Measurements from ENCODE around the gene CARHSP1. TPM values are rescaled to one million over a fixed set of nuclear protein-coding genes. Genes with fewer than 3 reads are reported as not detected.

The CARHSP1 gene
- polyA plus RNA-seq, 2 of the 4 experiments (the other 2 are of a cell fraction): 53.9 to 172 TPM

GRCh38 chr16:8850279-8850885 lies 18.4 kb downstream of the CARHSP1 start (continued):
- TF ChIP-seq, protein P1, sequence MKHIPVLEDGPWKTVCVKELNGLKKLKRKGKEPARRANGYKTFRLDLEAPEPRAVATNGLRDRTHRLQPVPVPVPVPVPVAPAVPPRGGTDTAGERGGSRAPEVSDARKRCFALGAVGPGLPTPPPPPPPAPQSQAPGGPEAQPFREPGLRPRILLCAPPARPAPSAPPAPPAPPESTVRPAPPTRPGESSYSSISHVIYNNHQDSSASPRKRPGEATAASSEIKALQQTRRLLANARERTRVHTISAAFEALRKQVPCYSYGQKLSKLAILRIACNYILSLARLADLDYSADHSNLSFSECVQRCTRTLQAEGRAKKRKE (CRISPR knock-in tag; IDR thresholded peaks at IDR 0.05; ENCODE audit: low read depth): no peak
- TF ChIP-seq CEBPB (IDR thresholded peaks at IDR 0.05) (no peak), JUN (IDR thresholded peaks at IDR 0.05) (no peak)

- H3K27ac ChIP-seq: peak overlapping the region in 1 of 2 experiments; percentile 75; a peak in 3 of 6 replicates
- H3K4me2 ChIP-seq: peak overlapping the region; percentile 40
- peaks cover 23% of the 10 kb centered on the region for H3K4me1 ChIP-seq
- CTCF ChIA-PET: interaction anchor here (1.2 to 3.1 kb wide), 4 partner anchors 12 to 283 kb away, joined by 3 to 10 read pairs (median 7); no protein-coding TSS in a partner anchor
- H3K9me3 ChIP-seq: no peaks in the 10 kb centered on the region
- POLR2A ChIA-PET: interaction anchor here (1.0 to 1.4 kb wide), 3 partner anchors 14 to 20 kb away, joined by 3 read pairs; partner anchors contain the start of gene CARHSP1
- DNase-seq (ENCODE audit: low read depth in 1 of 2, low spot score in 1 of 2) (no peak), FAIRE-seq (no peak), ATAC-seq (peak; percentile 3 to 4; a peak in 3 of 6 replicates)
- TF ChIP-seq FOSL2 (IDR thresholded peaks at IDR 0.05) (no peak), FOSL2 (CRISPR knock-in tag; IDR thresholded peaks at IDR 0.05) (no peak), SREBF2 (IDR thresholded peaks at IDR 0.05) (no peak), JUNB (IDR thresholded peaks at IDR 0.05) (no peak), ESRRA (IDR thresholded peaks at IDR 0.05; ENCODE audit: borderline replicate concordance, low read length) (no peak), PHF8 (IDR thresholded peaks at IDR 0.05; ENCODE audit: borderline replicate concordance, low read depth) (no peak)
- 88% methylated on average over 19 of the region's 19 CpGs for WGBS (ENCODE audit: missing lambda C conversion rate)
- H3K4me3 ChIP-seq: no peak overlapping the region
Observed at GRCh38 chr16:8849411-8850011, 19.3 kb downstream of the CARHSP1 start.

- H3K4me2 ChIP-seq: peak overlapping the region; percentile 40
Observed at GRCh38 chr16:8848939-8849391, 19.8 kb downstream of the CARHSP1 start.

More at GRCh38 chr16:8848939-8849391, 19.8 kb downstream of the CARHSP1 start:
- no peak for TF ChIP-seq FOSL2 (IDR thresholded peaks at IDR 0.05)
- TF ChIP-seq FOSL2 (CRISPR knock-in tag; IDR thresholded peaks at IDR 0.05): no peak; the same call in 1 of the 2 replicates
- no peak for TF ChIP-seq CHD4 (IDR thresholded peaks at IDR 0.05; ENCODE audit: borderline replicate concordance)
- no peak for TF ChIP-seq RNF2 (IDR thresholded peaks at IDR 0.05; ENCODE audit: borderline replicate concordance, low read depth)
- TF ChIP-seq BHLHE40 (IDR thresholded peaks at IDR 0.05; ENCODE audit: low read depth, low read length): no peak
- no peak for TF ChIP-seq TFCP2L1 (CRISPR knock-in tag; IDR thresholded peaks at IDR 0.05)
- TF ChIP-seq CBX8 (IDR thresholded peaks at IDR 0.05): no peak
- no peak for TF ChIP-seq FOXS1 (CRISPR knock-in tag; IDR thresholded peaks at IDR 0.05)
- no peak for TF ChIP-seq CHD2 (IDR thresholded peaks at IDR 0.05; ENCODE audit: low read length, partially characterized antibody)
- TF ChIP-seq MAX (IDR thresholded peaks at IDR 0.05): no peak
- TF ChIP-seq EHMT2 (IDR thresholded peaks at IDR 0.05; ENCODE audit: low read depth): no peak
- TF ChIP-seq POLR2A (IDR thresholded peaks at IDR 0.05; ENCODE audit: low read length): no peak
- TF ChIP-seq, protein P2, sequence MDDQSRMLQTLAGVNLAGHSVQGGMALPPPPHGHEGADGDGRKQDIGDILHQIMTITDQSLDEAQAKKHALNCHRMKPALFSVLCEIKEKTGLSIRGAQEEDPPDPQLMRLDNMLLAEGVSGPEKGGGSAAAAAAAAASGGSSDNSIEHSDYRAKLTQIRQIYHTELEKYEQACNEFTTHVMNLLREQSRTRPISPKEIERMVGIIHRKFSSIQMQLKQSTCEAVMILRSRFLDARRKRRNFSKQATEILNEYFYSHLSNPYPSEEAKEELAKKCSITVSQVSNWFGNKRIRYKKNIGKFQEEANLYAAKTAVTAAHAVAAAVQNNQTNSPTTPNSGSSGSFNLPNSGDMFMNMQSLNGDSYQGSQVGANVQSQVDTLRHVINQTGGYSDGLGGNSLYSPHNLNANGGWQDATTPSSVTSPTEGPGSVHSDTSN (IDR thresholded peaks at IDR 0.05): no peak
- TF ChIP-seq CEBPB (IDR thresholded peaks at IDR 0.05): no peak
- TF ChIP-seq, protein P3, sequence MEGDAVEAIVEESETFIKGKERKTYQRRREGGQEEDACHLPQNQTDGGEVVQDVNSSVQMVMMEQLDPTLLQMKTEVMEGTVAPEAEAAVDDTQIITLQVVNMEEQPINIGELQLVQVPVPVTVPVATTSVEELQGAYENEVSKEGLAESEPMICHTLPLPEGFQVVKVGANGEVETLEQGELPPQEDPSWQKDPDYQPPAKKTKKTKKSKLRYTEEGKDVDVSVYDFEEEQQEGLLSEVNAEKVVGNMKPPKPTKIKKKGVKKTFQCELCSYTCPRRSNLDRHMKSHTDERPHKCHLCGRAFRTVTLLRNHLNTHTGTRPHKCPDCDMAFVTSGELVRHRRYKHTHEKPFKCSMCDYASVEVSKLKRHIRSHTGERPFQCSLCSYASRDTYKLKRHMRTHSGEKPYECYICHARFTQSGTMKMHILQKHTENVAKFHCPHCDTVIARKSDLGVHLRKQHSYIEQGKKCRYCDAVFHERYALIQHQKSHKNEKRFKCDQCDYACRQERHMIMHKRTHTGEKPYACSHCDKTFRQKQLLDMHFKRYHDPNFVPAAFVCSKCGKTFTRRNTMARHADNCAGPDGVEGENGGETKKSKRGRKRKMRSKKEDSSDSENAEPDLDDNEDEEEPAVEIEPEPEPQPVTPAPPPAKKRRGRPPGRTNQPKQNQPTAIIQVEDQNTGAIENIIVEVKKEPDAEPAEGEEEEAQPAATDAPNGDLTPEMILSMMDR (IDR thresholded peaks at IDR 0.05): no peak
- no peak for TF ChIP-seq RARB (CRISPR knock-in tag; IDR thresholded peaks at IDR 0.05)
- no peak for TF ChIP-seq HDAC2 (IDR thresholded peaks at IDR 0.05)
- peak in 1 of 2 experiments; percentile 56 for DNase-seq (ENCODE audit: low read depth in 1 of 2, low spot score in 1 of 2)
- ChIA-PET CTCF (interaction anchor here (1.9 to 3.1 kb wide), 3 partner anchors 13 to 160 kb away, joined by 5 to 10 read pairs (median 9); no protein-coding TSS in a partner anchor), POLR2A (interaction anchor here (1.0 kb wide), 2 partner anchors 15 to 20 kb away, joined by 3 read pairs; partner anchors contain the start of gene CARHSP1)
- Histone ChIP-seq H3K27ac (peak overlapping the region in 1 of 2 experiments; percentile 75; a peak in 3 of 6 replicates), H3K9me3 (no peaks in the 10 kb centered on the region), H3K4me1 (peaks cover 23% of the 10 kb centered on the region), H3K4me3 (no peak overlapping the region)
- no peak for FAIRE-seq
- peak; percentile 65 to 76 for ATAC-seq
- WGBS (ENCODE audit: missing lambda C conversion rate): 19% methylated on average over 8 of the region's 8 CpGs
